ENCODE measurements around the gene PRPF38A.

- TF ChIP-seq CTCF (IDR thresholded peaks at IDR 0.05; ENCODE audit: insufficient read depth, low read depth, low read length) (no peak), EZH2 (IDR thresholded peaks at IDR 0.05; ENCODE audit: insufficient read depth, low read length) (no peak)
These were observed 28.4 kb downstream of the PRPF38A start for GRCh38 chr1:52432807-52433206.

Measured in astrocyte (in vitro differentiated cells and primary cell).